OCI-LY3 (cell line): Measurements from ENCODE around the gene RAP1B.

Source experiments
- H2AFZ ChIP-seq: fragments of 200-600, 300-600 bp; shearing (Covaris generic); 2 replicates; pipeline ENCODE4 v1.6.0; 2014; ENCODE audit warnings: antibody characterized with exemption, low read depth, low read length
- H3K27ac ChIP-seq: fragments of 200-600, 300-600 bp; sonication (generic); 2 replicates; pipeline ENCODE4 v1.5.1; 2014; ENCODE audit warnings: mild to moderate bottlenecking, low read length, moderate library complexity, mixed read lengths
- H3K27me3 ChIP-seq: fragments of 200-600, 300-600 bp; sonication (generic); 2 replicates; pipeline ENCODE4 v1.6.1; 2014; ENCODE audit warnings: low read depth, low read length, mixed read lengths
- H3K36me3 ChIP-seq: fragments of 200-600, 300-600 bp; sonication (generic); replicated peaks from 2 replicates; pipeline ENCODE3; 2014; ENCODE audit warnings: low read depth, low read length, mixed read lengths
- H3K4me1 ChIP-seq: fragments of 300-600, 200-600 bp; sonication (generic); 2 replicates; pipeline ENCODE4 v1.6.1; 2014; ENCODE audit warnings: low read length, mixed read lengths
- H3K4me2 ChIP-seq: fragments of 200-600, 300-600 bp; sonication (generic); 2 replicates; pipeline ENCODE4 v1.6.1; 2014; ENCODE audit warnings: low read length, mixed read lengths
- H3K4me3 ChIP-seq: fragments of 300-600, 200-600 bp; sonication (generic); 2 replicates; pipeline ENCODE4 v1.5.1; 2014; ENCODE audit warnings: antibody characterized with exemption, mild to moderate bottlenecking, low read length, moderate library complexity
- H3K79me2 ChIP-seq: fragments of 300-600, 200-600 bp; shearing (Covaris generic); 2 replicates; pipeline ENCODE4 v1.6.1; 2014; ENCODE audit warnings: mild to moderate bottlenecking, low read length, mixed read lengths
- H3K9ac ChIP-seq: fragments of 300-600, 200-600 bp; shearing (Covaris generic); 2 replicates; pipeline ENCODE4 v1.6.0; 2014; ENCODE audit warnings: mild to moderate bottlenecking, low read length, moderate library complexity
- H3K9me3 ChIP-seq: fragments of 200-600, 300-600 bp; shearing (Covaris generic); 2 replicates; pipeline ENCODE4 v1.6.1; 2014; ENCODE audit warnings: low read length, mixed read lengths; ENCODE audit not compliant: insufficient read depth
- H4K20me1 ChIP-seq: fragments of 200-600, 300-600 bp; sonication (generic); 2 replicates; pipeline ENCODE4 v1.6.1; 2016; ENCODE audit warnings: low read length, mixed read lengths; ENCODE audit not compliant: insufficient read depth
- CTCF ChIP-seq: fragments of 200-600, 300-600 bp; sonication (generic); IDR thresholded peaks from 2 replicates; pipeline ENCODE4 v1.5.1; 2014; ENCODE audit warnings: antibody characterized with exemption, low read length, low read depth
- EZH2phosphoT487 ChIP-seq: fragments of 200-600 bp; shearing (Covaris generic); IDR thresholded peaks from 2 replicates; pipeline ENCODE4 v1.6.1; 2018; ENCODE audit warnings: antibody characterized with exemption, mixed run types, low read depth

RAP1B gene

GRCh38 chr12:68667291-68667690 lies 56.6 kb downstream of the RAP1B start:
- Histone ChIP-seq H3K79me2 (no peaks in the 10 kb centered on the region), H3K9ac (no peak overlapping the region), H3K4me1 (no peaks in the 10 kb centered on the region), H4K20me1 (no peaks in the 10 kb centered on the region), H3K27ac (no peak overlapping the region), H2AFZ (no peak overlapping the region), H3K4me2 (no peak overlapping the region), H3K27me3 (no peaks in the 10 kb centered on the region), H3K4me3 (no peak overlapping the region), H3K36me3 (peaks cover 5% of the 10 kb centered on the region), H3K9me3 (no peaks in the 10 kb centered on the region)
- TF ChIP-seq EZH2phosphoT487 (no peak), CTCF (no peak)

- no peak overlapping the region for H3K27ac ChIP-seq
- H2AFZ ChIP-seq = no peak overlapping the region
- no peaks in the 10 kb centered on the region for H3K9me3 ChIP-seq
- no peak overlapping the region for H3K4me3 ChIP-seq
- no peaks in the 10 kb centered on the region for H4K20me1 ChIP-seq
- peaks cover 5% of the 10 kb centered on the region for H3K36me3 ChIP-seq
- TF ChIP-seq EZH2phosphoT487 (no peak), CTCF (no peak)
- no peaks in the 10 kb centered on the region for H3K4me1 ChIP-seq
- H3K27me3 ChIP-seq = no peaks in the 10 kb centered on the region
- no peaks in the 10 kb centered on the region for H3K79me2 ChIP-seq
- no peak overlapping the region for H3K4me2 ChIP-seq
- no peak overlapping the region for H3K9ac ChIP-seq
These were observed 57.2 kb downstream of the RAP1B start for GRCh38 chr12:68667896-68668295.

DNA sequence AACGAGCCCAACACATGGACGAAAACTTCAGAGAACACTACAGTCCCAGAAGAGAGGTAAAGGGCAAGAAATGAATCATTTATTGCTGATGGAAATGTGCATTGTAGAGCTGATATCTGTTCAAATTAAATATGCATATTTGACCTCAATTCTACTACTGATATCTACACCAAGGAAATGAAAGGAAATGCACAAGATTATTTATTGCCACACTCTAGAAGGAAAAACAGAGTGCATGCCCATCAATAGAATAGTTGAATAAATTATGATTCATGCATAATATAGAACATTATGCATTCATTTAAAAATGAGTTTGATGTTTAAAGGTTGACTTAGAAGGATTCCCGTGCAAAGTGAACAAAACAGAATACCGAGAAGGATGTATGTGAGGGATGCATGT lies 60.5 kb downstream of the RAP1B start:
- Histone ChIP-seq H3K4me3 (no peak overlapping the region), H4K20me1 (no peaks in the 10 kb centered on the region), H3K9me3 (no peaks in the 10 kb centered on the region), H3K4me2 (no peak overlapping the region), H3K27ac (no peak overlapping the region), H3K4me1 (no peaks in the 10 kb centered on the region), H3K79me2 (no peaks in the 10 kb centered on the region), H2AFZ (no peak overlapping the region), H3K27me3 (no peaks in the 10 kb centered on the region), H3K9ac (no peak overlapping the region), H3K36me3 (no peaks in the 10 kb centered on the region)
- no peak for TF ChIP-seq CTCF
- no peak for TF ChIP-seq EZH2phosphoT487

DNA sequence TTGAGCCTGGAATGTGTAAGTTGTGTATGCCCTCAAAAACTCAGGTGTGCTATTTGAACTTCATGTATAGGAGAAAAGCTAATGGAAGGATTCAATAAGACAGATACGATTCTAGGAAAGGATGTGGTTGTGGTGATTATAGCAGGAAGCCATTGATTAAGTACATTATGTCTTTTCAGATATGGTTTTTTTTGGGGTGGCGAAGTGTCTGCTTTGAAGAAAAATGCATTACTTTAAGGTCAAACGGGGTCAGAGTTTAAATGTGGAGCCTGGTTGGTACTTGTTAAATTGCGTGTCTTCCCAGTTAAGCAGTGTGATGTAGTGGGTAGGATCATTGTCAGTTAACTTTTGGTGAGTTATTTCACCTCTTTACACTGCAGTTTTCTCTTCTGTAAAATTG lies 63.1 kb downstream of the RAP1B start:
- Histone ChIP-seq H3K4me1 (no peaks in the 10 kb centered on the region), H3K9me3 (no peaks in the 10 kb centered on the region), H3K9ac (no peak overlapping the region), H3K36me3 (no peaks in the 10 kb centered on the region), H3K4me3 (no peak overlapping the region), H3K27ac (no peak overlapping the region), H4K20me1 (no peaks in the 10 kb centered on the region), H3K79me2 (no peaks in the 10 kb centered on the region), H2AFZ (no peak overlapping the region), H3K27me3 (no peaks in the 10 kb centered on the region), H3K4me2 (no peak overlapping the region)
- TF ChIP-seq CTCF = no peak
- TF ChIP-seq EZH2phosphoT487 = no peak
